Fibroblast of skin of abdomen (primary cell): ENCODE data around the gene GSN.

ENCODE experiments used
- DNase-seq: peaks from one replicate; pipeline ENCODE4 v3.0.0-alpha.2; 2013

GSN gene

GRCh38 chr9:121323449-121324151 lies 55.6 kb downstream of the GSN start:
- DNase-seq, result no peak

DNA sequence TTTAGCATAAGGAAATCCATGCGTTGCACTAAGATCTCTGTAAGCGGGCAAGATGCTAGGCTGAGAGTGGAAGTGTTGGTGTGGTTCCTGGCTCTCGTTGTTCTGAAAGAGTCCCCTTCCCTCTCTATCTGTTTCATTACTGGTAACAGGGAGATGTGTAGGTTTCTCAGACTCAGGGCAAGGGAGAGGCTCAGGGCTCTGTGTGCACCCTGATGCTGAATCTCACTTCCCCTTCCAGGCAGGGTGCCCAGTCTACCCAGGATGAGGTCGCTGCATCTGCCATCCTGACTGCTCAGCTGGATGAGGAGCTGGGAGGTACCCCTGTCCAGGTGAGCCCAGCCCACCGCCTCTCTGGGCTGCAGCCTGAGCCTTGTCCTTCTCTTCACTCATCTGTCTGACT lies 56.4 kb downstream of the GSN start:
- no peak for DNase-seq

- DNase-seq, result no peak
These were observed 56.8 kb downstream of the GSN start for GRCh38 chr9:121324755-121325154.

- DNase-seq, result no peak
These were observed 57.4 kb downstream of the GSN start for GRCh38 chr9:121325387-121325786.

- DNase-seq, result peak; percentile 58
These were observed 58.3 kb downstream of the GSN start for GRCh38 chr9:121326130-121326838.

- no peak for DNase-seq
These were observed 59.1 kb downstream of the GSN start for GRCh38 chr9:121326901-121327613.

DNA sequence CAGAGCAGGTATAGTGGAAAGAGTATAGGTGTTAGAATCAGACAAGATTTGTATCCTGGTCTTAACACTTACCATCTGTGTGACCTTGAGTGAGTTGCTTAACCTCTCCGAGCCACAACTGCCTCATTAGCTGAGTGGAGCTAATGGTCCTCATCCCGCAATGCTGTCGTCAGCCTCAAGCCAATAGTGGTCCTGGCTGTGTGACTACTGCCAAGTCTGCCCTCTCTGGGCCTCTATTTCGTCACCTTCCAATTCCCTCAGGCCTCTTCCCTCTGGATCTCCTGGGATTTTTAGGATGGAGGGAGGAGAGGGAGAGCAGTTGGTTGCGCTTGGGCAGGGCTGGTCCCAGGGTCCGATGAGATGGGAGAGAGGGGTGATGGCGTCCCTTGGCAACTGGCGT lies 60.5 kb downstream of the GSN start:
- DNase-seq, result no peak

- DNase-seq, result no peak
These were observed 61.1 kb downstream of the GSN start for GRCh38 chr9:121328876-121329681.

GRCh38 chr9:121331549-121331948 lies 63.6 kb downstream of the GSN start:
- no peak for DNase-seq

DNA sequence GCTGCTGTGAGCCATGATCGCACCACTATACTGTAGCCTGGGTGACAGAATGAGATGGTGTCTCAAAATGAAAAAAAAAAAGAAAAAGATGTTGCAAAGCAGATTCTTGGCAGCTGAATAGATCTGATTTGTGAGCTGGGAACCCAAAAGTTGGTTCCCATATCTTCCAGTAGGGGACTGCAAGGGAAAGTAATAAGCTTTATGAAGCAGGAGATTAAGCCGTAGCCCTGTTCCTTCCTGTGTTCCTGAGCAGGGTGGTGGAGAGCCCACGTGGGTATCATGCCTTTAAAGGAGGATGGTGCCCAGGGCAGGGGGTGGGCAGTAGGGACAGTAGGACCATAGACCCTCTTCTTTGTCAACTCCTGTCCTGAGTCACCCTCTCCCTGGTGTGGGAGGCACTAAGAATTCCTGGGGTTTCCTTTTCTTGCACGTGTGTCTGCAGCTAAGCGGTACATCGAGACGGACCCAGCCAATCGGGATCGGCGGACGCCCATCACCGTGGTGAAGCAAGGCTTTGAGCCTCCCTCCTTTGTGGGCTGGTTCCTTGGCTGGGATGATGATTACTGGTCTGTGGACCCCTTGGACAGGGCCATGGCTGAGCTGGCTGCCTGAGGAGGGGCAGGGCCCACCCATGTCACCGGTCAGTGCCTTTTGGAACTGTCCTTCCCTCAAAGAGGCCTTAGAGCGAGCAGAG lies 64.2 kb downstream of the GSN start:
- DNase-seq, result peak; percentile 66

- DNase-seq, result no peak
These were observed 66.2 kb downstream of the GSN start for GRCh38 chr9:121333950-121334773.

DNA sequence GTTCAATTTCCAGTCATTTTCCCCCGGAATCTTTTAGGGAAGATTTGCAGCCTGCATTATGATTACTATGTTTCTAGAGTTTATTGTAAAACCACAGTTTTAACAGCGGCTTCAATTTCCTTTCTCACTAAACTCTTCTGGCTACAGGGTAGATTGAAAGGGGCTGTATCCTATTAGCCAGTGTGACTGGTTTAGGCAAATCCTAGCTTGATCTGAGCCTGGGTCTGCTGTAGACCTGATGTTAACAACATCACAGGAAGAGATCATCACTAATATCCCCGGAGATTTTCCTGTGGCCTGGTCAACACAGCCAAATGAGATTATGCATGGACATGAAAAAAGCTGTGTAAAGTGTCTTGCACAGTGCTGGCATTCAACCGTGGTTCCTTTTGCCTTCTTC lies 68.7 kb downstream of the GSN start:
- no peak for DNase-seq

GRCh38 chr9:121339437-121339836 lies 71.5 kb downstream of the GSN start:
- DNase-seq, result no peak

DNA sequence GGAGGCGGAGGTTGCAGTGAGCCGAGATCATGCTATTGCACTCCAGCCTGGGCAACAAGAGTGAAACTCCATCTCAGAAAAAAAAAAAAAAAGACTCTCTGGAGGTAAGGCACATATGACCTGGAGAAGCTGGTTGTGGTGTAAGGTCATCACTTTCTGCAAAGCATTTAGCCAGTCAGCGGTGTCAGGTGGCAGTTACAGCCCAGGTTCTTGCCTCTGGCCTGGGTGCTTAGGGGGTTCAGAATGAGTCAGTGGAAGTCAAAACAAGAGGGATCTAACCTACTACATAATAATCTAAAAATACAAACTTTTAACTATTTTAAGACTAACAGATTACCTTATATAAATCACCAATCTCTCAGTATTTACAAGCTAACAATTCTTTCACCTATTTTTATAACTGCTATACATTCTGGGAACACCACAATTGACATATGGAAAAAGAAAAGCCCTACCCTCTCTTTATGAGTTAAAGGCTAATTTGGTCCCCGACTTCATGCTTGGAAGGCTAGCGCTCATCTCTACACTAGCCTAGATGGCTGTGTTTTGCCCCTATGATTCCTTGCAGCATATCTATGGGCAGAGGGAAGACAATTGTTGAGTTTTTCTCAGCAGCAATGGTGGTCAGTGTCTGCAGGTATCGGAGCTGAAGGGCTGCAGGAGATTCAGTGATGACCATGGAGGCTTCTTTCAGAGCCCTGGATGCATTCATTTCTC lies 72.9 kb downstream of the GSN start:
- no peak for DNase-seq

DNA sequence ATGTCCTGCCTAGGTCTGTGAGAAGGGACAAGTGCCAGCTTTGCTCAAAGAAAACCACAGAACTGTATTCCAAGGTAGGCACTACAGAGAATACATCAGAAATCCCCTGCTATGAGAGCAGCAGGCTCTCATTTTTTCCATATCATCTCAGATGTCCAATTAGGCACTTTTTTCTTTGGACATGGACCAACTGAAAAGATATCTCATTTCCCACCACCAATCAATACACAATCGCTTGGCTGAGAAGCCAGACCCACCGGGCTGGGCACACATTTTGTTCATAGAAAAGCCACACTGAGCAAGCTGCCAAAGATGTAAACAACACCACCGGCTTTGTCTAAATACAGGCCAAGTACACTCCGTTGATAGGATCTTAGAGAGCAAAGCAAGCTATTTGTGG lies 76.2 kb downstream of the GSN start:
- no peak for DNase-seq

DNA sequence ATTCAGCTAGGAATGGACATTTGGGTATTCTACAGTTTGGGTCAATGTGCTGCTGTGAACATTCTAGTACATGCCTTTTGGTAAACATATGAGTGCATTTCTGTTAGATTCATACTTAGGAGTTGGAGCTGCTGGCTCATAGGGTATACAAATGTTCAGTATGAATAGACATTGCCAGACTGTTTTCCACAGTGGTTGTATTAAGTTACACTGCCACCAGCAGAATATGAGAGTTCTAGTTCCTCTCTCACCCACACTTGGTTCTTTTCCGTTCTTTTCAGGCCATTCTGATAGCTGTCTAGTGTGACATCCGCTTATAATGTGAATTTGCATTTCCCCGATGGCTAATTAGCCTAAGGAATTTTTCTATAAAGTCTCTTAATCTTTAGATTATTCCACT lies 77.1 kb downstream of the GSN start:
- DNase-seq, result no peak

DNA sequence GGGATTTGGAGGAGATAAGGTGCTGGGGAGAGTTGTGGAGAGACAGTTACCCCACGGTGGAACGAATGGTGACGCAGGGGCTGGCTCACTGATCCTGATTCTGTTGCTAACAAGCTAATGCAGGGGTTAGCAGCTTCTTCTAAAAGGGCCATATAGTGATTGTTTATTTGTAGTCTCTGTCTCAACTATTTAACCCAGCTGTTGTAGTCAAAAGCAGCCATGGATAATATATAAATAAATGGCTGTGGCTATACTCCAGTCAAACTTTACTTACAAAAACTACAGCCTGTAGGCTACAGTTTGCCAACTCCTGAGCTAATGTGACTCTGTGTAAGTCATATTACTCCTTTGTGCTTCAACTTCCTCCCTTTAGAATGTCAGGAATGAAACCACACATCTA lies 80.3 kb downstream of the GSN start:
- no peak for DNase-seq

GRCh38 chr9:121349009-121349408 lies 81.0 kb downstream of the GSN start:
- no peak for DNase-seq

- DNase-seq, result no peak
These were observed 82.1 kb downstream of the GSN start for GRCh38 chr9:121350036-121350435.

DNA sequence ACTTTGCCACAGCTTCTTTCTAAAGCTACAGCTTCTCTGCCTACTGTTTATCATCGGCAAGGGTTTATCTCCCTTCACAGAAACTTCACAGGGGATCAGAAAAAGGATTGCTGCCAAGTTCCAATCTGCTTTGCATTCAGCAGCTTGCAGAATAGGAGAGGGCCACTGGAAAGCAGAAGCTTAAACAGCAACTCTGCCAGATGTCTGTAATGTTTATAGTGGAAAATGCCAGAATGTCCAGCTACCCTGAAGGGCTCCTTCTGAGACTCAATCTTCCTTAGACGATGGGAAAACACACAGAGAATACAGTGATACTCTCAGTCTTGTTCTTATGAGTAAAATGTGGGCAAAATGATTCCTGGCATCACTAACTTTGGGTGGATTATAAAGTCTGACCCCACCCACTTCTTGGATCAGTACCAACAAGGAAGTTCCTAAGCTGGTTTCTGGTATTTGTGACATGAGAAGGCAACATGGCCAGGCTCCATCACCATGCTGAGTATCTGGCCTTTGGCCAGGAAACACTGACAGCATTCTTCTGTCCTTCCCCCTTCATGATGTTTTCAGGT lies 83.1 kb downstream of the GSN start:
- peak; percentile 91 for DNase-seq
